Ectodermal cell (in vitro differentiated cells): ENCODE results near the gene CCDC196. TPM values are rescaled to one million over a fixed set of nuclear protein-coding genes. Genes with fewer than 3 reads are reported as not detected.

Experiments used
- H3K27ac ChIP-seq: 2 replicates; pipeline ENCODE4 v1.7.0; 2013; ENCODE audit warnings: mild to moderate bottlenecking, low read depth, low read length; ENCODE audit not compliant: insufficient read depth, poor library complexity, severe bottlenecking
- H3K27me3 ChIP-seq: 2 replicates; pipeline ENCODE4 v1.7.0; 2013; ENCODE audit warnings: mild to moderate bottlenecking, low read length; ENCODE audit not compliant: insufficient read depth, control insufficient read depth, poor library complexity, severe bottlenecking
- H3K36me3 ChIP-seq: one replicate; pipeline ENCODE4 v1.7.0; 2013; ENCODE audit warnings: low read length; ENCODE audit not compliant: control insufficient read depth, insufficient read depth
- H3K4me1 ChIP-seq: one replicate; pipeline ENCODE4 v1.7.0; 2013; ENCODE audit warnings: low read length; ENCODE audit not compliant: control insufficient read depth, insufficient read depth
- H3K4me3 ChIP-seq: 2 replicates; pipeline ENCODE4 v1.7.0; 2013; ENCODE audit warnings: low read depth, low read length, control low read depth; ENCODE audit not compliant: insufficient read depth
- H3K9me3 ChIP-seq: 2 replicates; pipeline ENCODE4 v1.7.0; 2013; ENCODE audit warnings: mild to moderate bottlenecking, low read length, moderate library complexity; ENCODE audit not compliant: control insufficient read depth
- WGBS, 2 experiments: methylation state at CpG; one replicate each; pipeline ENCODE4 v1.1.7; 2013; ENCODE audit warnings: missing lambda C conversion rate in 2 of 2; 5-methylcytosine and 5-hydroxymethylcytosine counted together
- polyA plus RNA-seq, 4 experiments: library from polyadenylated mRNA; stranded (reverse); fragments of 50-300 nt; gene quantifications; one replicate each; pipeline ENCODE4 v1.2.3, GENCODE V29; 2013

CCDC196 gene, protein sequence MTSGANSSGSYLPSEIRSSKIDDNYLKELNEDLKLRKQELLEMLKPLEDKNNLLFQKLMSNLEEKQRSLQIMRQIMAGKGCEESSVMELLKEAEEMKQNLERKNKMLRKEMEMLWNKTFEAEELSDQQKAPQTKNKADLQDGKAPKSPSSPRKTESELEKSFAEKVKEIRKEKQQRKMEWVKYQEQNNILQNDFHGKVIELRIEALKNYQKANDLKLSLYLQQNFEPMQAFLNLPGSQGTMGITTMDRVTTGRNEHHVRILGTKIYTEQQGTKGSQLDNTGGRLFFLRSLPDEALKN
- not detected for polyA plus RNA-seq (2013, experiment 1 of 4)
- polyA plus RNA-seq (2013, experiment 2 of 4), result not detected
- polyA plus RNA-seq (2013, experiment 3 of 4), result not detected
- polyA plus RNA-seq (2013, experiment 4 of 4), result not detected

DNA sequence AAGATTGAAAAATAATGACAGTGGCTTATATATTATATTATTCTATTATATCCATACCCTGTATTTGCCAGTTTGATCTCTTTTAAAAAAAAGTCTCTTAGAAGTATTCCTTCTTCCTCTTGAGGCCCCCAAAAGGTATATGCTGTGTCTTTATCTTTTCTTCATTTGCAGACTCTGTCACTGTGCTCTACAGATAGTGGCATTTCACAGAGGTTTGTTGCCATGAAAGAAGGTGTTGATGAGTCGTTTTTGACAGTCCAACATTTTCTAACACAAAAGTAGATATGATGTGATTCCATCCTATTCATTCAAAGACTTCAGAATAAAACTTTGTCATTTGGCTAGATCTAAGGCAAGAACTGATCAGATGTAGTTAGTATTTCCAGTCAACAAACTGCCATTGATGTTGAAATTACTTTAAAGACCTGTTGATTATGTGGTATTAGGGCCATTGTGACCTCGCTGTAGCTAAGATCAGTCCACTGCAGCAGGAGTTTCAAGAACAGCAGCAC is at the start of gene CCDC196:
Gene CCDC196, plus strand, starts transcription at position 462 of the 512 bp plus-strand sequence. CDS start 132 bp downstream, outside the sequence.
- Histone ChIP-seq H3K27ac (no peak within 1 kb of the TSS), H3K4me3 (no peak within 1 kb of the TSS), H3K4me1 (no peaks in the 10 kb centered on the region), H3K9me3 (no peaks in the 10 kb centered on the region), H3K27me3 (no peaks in the 10 kb centered on the region), H3K36me3 (no peaks in the 10 kb centered on the region)
- 86 to 95% methylated on average over 1 to 2 of the region's 2 CpGs for WGBS, 2 experiments

DNA sequence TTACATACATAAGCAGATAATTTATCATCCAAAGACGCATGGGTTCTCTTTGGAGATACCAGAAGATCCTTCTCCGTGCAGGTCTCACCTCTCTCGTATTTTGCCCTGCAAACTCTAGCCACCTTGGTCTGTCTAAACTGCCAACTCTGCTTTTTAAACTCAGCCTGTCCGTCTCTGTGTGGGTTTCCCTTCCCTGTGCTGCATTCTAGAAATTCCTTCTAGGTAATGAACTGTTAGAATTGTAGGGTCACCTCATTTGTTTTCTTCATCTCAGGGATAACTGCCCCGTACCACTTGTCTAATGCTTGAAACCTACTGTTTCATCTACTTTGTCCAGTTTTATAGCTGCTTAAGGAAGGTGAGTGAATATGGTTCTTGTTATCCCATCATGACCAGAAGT is 45.4 kb upstream of the CCDC196 start:
- Histone ChIP-seq H3K36me3 (no peaks in the 10 kb centered on the region), H3K4me1 (no peaks in the 10 kb centered on the region), H3K4me3 (no peak overlapping the region), H3K27me3 (no peaks in the 10 kb centered on the region), H3K9me3 (no peaks in the 10 kb centered on the region), H3K27ac (no peak overlapping the region)
- WGBS, 2 experiments, result 85 to 90% methylated on average over 5 of the region's 5 CpGs

DNA sequence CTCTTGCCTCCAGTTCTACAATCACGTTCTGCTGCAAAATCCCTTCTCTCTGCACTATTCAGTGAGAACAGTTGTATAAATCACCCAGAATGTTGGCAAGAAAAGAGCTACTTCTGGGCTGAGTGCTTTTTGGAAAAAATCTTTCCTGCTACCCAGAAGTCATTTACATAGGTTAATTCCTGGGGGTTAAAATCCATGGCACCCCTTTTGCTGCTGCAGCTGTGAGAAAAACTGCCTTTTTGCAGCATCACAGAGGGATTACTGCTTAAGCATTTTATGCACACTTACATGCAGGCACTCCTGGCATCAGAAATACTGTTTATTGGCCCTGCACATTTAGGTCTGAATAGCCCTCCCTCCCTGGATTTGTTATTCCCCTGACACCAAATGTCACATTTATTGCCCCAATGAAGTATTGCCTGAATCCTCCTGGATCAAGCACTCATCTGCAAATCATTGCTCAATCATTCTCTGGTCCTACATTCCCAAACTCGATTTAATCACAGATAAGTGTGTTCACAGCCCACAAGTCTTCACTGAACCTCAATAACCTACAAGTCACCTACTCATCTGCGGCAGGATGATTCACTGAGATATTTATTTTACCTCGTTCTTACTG is 43.1 kb upstream of the CCDC196 start:
- no peaks in the 10 kb centered on the region for H3K4me1 ChIP-seq
- 89 to 91% methylated on average over 2 to 4 of the region's 4 CpGs for WGBS, 2 experiments
- no peaks in the 10 kb centered on the region for H3K27me3 ChIP-seq
- H3K9me3 ChIP-seq, result no peaks in the 10 kb centered on the region
- H3K27ac ChIP-seq, result no peak overlapping the region
- H3K4me3 ChIP-seq, result no peak overlapping the region
- no peaks in the 10 kb centered on the region for H3K36me3 ChIP-seq

DNA sequence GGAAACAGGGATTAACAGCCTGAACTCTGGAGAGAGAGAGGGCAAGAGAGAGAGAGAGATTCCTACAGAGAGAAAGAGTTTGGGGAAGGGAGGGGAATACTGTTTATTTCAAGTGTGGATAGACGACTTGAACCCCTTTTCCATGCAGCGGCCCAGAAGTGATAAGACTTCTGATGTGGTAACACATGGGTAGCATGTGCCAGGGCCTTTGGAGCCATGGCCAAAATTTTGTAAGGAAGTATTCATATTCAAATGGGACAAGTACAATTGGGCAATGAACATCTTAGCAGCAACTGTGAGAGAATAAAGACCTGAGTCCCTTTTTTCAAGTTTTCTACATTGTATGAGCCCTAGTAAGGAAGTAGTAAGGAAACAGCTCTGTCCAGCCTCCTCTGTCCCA is 42.4 kb upstream of the CCDC196 start:
- Histone ChIP-seq H3K36me3 (no peaks in the 10 kb centered on the region), H3K9me3 (no peaks in the 10 kb centered on the region), H3K4me3 (no peak overlapping the region), H3K27ac (no peak overlapping the region), H3K4me1 (no peaks in the 10 kb centered on the region), H3K27me3 (no peaks in the 10 kb centered on the region)
- WGBS, 2 experiments, result 92 to 93% methylated on average over 2 of the region's 2 CpGs

DNA sequence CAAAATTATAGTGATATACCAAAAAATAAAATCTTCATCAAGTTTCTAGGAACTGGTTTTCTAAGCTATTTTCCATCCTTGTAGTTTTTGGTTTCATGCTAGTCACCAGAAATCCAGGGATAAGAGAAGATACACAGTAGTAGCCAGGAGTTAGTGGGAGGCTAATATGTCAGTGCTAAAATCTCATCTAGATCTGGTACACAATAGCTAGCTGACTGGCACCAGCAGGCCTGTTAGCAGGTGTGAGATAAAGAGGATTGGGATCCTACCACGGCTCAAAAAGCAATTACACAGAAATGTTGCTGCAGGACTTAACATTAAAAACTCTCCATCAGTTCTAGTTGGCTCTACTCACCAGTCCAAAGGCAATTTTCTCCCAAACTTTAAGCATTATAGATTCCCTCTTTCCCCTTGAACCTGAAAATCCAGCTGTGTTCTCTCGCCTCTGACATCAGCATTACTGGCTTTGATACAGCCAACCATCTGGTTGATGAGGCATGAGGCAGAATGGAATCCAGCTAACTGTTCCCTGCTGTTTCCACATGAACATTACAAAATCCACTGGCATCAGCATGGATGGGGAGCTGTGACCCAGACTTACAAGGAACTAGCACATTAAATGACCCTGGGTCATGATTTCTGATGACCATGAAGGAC is 41.8 kb upstream of the CCDC196 start:
- H3K4me3 ChIP-seq, result no peak overlapping the region
- 88 to 98% methylated on average over 2 of the region's 2 CpGs for WGBS, 2 experiments
- H3K27ac ChIP-seq, result no peak overlapping the region

DNA sequence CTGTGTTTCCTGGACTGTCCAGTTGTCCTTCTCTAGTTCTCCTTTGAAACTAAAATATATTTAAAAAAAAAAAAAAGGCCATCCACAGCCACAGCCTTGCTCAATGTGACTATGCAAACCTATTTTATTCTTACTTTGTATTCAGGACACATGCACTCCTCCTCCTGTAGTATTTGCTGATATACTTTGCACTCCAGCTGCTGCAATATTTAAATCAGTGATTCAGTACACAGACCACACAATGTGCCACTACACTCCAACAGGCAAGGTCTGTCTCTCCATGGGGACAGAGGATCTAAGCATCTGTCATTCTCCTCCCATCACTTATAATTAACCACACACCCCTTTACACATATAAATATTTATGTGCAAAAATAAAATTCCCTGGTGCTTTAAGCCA is 40.2 kb upstream of the CCDC196 start:
- no peaks in the 10 kb centered on the region for H3K36me3 ChIP-seq
- no peak overlapping the region for H3K4me3 ChIP-seq
- H3K27ac ChIP-seq, result no peak overlapping the region
- no peaks in the 10 kb centered on the region for H3K27me3 ChIP-seq
- H3K4me1 ChIP-seq, result no peaks in the 10 kb centered on the region
- H3K9me3 ChIP-seq, result no peaks in the 10 kb centered on the region

More for the DNA sequence above, 41.8 kb upstream of the CCDC196 start:
- Histone ChIP-seq H3K9me3 (no peaks in the 10 kb centered on the region), H3K4me1 (no peaks in the 10 kb centered on the region), H3K36me3 (no peaks in the 10 kb centered on the region), H3K27me3 (no peaks in the 10 kb centered on the region)

DNA sequence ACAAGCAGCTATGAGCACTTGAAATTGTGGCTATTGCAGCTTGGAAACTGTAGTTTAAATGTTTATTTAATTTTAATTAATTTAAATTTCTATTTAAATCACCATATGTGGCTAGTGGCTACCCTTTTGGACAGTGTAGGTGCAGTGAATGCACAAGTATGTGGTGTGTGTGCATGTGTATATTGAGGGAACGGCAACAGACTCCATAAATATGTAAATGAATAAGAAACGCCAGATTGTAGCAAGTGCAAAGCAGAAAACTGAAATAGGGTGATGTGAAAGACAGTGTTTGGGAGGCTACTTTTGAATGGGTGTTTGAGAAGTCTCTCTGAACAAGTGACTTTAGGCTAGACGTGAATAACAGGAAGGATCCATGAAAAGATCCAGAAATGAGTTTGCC is 32.7 kb upstream of the CCDC196 start:
- no peak overlapping the region for H3K4me3 ChIP-seq
- H3K4me1 ChIP-seq, result no peaks in the 10 kb centered on the region
- H3K27me3 ChIP-seq, result no peaks in the 10 kb centered on the region
- no peaks in the 10 kb centered on the region for H3K9me3 ChIP-seq
- 88 to 90% methylated on average over 3 of the region's 3 CpGs for WGBS, 2 experiments
- no peak overlapping the region for H3K27ac ChIP-seq
- H3K36me3 ChIP-seq, result no peaks in the 10 kb centered on the region

DNA sequence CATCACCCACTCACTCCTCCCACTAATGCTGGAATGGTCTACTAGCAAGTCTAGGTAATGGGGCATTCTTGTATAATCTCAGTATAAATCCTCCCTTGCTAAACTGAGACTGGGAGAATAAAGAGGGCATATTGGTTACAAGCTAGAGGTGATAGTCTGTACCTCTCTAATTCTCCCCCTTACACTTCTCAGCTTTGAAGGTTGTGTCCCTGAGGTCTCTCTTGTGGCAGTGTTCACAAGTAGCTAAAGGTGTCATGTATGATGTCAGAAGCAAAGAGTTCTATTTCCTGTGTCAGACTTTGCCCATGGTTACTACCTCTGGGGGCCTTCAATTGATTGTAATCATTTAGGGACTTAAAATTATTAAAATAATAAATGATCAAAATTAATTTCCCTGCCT is 26.6 kb upstream of the CCDC196 start:
- Histone ChIP-seq H3K27me3 (no peaks in the 10 kb centered on the region), H3K9me3 (no peaks in the 10 kb centered on the region)

DNA sequence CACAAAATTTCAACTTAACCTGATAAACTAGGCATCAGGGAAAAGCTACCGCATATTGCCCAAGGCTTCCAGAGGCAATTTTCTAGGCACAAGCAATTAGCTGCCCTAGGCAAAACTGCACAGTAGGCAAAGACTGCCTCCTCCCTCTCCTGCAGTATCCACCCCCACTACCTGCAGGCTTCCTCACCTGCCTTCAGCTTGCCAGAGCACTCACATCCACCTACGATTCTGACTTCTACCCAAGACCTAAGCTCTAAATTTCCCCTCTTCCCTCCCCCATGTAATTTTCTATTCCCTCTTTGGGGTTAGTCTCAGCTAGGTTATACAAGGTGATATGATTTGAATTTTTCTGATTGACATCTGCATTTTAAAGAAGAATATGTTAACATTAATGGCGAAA is 21.9 kb upstream of the CCDC196 start:
- Histone ChIP-seq H3K9me3 (peaks cover 4% of the 10 kb centered on the region), H3K36me3 (no peaks in the 10 kb centered on the region), H3K4me1 (no peaks in the 10 kb centered on the region), H3K27ac (no peak overlapping the region), H3K27me3 (no peaks in the 10 kb centered on the region), H3K4me3 (no peak overlapping the region)
- 97% methylated on average over 2 to 3 of the region's 3 CpGs for WGBS, 2 experiments

More for the DNA sequence above, 26.6 kb upstream of the CCDC196 start:
- no peak overlapping the region for H3K27ac ChIP-seq
- H3K4me3 ChIP-seq, result no peak overlapping the region
- H3K4me1 ChIP-seq, result no peaks in the 10 kb centered on the region
- no peaks in the 10 kb centered on the region for H3K36me3 ChIP-seq

DNA sequence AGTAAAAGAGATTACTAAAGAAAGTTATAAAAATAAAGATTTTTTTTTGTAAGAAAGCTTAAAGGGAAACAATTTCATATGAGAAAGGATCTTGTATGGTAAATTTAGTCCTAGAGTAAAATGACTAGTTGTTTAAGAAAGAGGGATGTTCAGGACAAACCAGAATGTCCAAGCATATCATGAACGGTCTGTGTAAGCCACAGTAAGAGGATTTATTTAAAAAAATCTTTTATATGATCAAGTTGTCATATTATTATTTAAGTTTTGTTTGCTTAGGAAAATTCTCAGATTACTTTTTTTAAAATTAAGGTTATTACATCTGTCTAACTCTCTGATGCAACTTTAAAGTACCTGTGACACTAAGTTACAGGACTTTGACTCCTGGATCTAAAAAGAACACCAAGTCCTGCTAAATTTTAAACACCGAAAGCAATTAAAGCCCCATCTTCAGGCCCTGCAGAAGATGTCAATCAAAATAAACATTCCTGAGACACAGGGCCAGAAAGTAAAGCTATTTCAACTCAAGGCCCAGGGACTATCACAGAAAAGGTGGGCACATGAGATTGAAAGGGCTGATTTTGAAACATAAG is 17.3 kb upstream of the CCDC196 start:
- no peak overlapping the region for H3K4me3 ChIP-seq
- 86 to 90% methylated on average over 2 of the region's 2 CpGs for WGBS, 2 experiments
- H3K9me3 ChIP-seq, result peaks cover 6% of the 10 kb centered on the region
- H3K36me3 ChIP-seq, result no peaks in the 10 kb centered on the region
- H3K27me3 ChIP-seq, result no peaks in the 10 kb centered on the region
- no peaks in the 10 kb centered on the region for H3K4me1 ChIP-seq
- no peak overlapping the region for H3K27ac ChIP-seq
